ENCODE measurements around the gene NHLH1.

The NHLH1 gene

GRCh38 chr1:160366731-160367515, at the start of gene NHLH1:
NHLH1 (plus strand) TSS chr1:160367071; CDS start chr1:160370732, 3,661 bp downstream.
- no peak for DNase-seq

- no peak for DNase-seq
Observed at GRCh38 chr1:160322831-160323230, 44.0 kb upstream of the NHLH1 start.

- DNase-seq, result peak; percentile 90
Observed at GRCh38 chr1:160325252-160325651, 41.6 kb upstream of the NHLH1 start.

DNA sequence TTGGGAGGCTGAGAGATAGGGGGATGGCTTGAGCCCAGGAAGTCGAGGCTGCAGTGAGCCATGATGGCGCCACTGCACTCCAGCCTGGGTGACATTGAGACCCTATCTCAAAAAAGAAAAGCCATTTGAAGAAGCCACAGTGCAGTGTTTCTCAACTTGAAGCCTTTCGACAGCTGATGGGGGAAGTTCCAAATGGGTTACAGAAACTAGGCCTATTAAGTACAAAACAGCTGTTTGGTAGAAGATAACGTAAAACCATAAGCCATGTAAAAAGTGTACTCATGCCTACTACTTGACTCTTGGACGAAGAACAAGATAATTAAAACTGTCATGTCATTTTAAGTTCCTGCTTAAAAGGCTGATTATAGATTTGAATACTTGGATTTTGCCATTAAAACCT, 40.5 kb upstream of the NHLH1 start:
- no peak for DNase-seq

DNA sequence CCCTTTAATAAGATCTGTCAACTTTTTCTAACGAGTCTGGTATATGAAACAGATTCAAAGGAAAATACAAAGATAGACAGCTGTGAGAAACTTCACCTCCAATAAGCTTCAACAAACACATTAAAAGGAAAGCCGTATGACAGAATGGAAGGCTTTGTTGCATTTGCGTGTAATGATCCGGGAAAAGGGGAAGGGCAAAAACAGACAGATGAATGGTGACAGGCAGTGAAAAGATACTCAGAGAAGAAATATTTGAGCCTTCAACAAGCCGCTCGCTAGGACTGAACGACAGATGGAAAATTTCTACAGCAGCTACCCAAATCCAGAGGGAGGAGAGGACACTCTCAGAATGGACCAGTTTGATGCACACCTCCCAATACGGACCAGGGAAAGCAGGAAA, 38.7 kb upstream of the NHLH1 start:
- DNase-seq, result no peak

GRCh38 chr1:160330119-160330518, 36.8 kb upstream of the NHLH1 start:
- DNase-seq, result no peak

DNA sequence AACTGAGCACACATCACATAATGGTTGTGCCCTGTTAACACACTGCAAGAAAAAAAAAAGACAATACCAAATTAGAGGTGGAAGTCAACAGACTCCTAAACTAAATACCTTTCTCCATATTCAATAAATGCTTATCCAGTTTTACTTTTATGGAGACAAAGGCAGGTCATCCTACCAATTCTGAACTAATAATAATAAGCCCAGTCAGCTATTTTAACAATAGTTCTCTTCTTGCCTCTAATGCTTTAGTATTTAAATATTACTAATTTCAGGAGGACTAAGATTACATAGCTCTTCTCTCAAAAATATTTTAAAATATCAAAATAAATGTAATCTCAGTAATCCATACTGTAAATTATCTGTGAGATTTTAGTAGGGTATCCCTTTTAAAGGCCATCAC, 34.4 kb upstream of the NHLH1 start:
- no peak for DNase-seq

GRCh38 chr1:160338580-160338979, 28.3 kb upstream of the NHLH1 start:
- DNase-seq, result no peak

- DNase-seq, result no peak
Observed at GRCh38 chr1:160340146-160340545, 26.7 kb upstream of the NHLH1 start.

GRCh38 chr1:160340866-160341265, 26.0 kb upstream of the NHLH1 start:
- no peak for DNase-seq

GRCh38 chr1:160342526-160342925, 24.3 kb upstream of the NHLH1 start:
- no peak for DNase-seq

GRCh38 chr1:160342953-160343869, 23.7 kb upstream of the NHLH1 start, which contains the start of the genes COPA and NCSTN:
COPA (minus strand) TSS chr1:160343250; CDS start chr1:160343170, 80 bp downstream.
NCSTN (plus strand) TSS chr1:160343383; CDS start chr1:160343397, 14 bp downstream.
- peak; percentile 92 for DNase-seq

- DNase-seq, result no peak
Observed at GRCh38 chr1:160344241-160344640, 22.6 kb upstream of the NHLH1 start.

DNA sequence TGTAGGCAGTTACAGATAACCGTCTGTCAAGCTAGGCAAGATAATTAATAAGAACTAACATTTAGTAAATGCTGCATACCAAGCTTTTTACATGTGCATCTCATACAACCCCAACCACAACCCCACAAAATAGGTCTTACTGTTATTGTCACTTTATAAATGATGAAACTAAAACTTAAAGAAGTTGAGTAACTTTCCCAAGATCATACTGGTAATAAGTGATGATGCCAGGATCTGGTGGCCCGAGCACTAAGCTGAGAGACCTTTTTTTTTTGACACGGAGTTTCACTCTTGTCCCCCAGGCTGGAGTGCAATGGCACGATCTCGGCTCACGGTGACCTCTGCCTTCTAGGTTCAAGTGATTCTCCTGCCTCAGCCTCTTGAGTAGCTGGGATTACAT, 21.9 kb upstream of the NHLH1 start:
- DNase-seq, result no peak

GRCh38 chr1:160346463-160346862, 20.4 kb upstream of the NHLH1 start:
- no peak for DNase-seq

- no peak for DNase-seq
Observed at GRCh38 chr1:160346958-160347357, 19.9 kb upstream of the NHLH1 start.

DNA sequence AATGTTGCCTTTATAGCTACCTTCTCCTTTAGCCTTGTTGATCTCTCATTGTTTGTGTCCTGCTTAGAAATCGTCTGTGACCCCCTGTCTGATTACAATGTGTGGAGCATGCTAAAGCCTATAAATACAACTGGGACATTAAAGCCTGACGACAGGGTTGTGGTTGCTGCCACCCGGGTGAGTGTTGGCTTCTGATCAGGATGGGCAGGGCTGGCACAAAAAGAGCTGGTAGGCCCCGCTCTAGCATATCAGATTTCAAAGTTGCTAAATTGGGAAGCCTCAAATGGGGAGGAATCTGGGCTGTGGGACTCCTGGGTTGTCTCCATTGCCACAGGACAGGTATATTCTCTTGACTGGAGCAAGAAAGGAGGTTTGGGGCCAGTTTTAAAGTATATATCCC, 15.2 kb upstream of the NHLH1 start:
- no peak for DNase-seq

GRCh38 chr1:160352555-160352954, 14.3 kb upstream of the NHLH1 start:
- DNase-seq, result no peak

GRCh38 chr1:160353223-160353622, 13.6 kb upstream of the NHLH1 start:
- DNase-seq, result no peak

GRCh38 chr1:160354388-160354985, 12.4 kb upstream of the NHLH1 start:
- no peak for DNase-seq

DNA sequence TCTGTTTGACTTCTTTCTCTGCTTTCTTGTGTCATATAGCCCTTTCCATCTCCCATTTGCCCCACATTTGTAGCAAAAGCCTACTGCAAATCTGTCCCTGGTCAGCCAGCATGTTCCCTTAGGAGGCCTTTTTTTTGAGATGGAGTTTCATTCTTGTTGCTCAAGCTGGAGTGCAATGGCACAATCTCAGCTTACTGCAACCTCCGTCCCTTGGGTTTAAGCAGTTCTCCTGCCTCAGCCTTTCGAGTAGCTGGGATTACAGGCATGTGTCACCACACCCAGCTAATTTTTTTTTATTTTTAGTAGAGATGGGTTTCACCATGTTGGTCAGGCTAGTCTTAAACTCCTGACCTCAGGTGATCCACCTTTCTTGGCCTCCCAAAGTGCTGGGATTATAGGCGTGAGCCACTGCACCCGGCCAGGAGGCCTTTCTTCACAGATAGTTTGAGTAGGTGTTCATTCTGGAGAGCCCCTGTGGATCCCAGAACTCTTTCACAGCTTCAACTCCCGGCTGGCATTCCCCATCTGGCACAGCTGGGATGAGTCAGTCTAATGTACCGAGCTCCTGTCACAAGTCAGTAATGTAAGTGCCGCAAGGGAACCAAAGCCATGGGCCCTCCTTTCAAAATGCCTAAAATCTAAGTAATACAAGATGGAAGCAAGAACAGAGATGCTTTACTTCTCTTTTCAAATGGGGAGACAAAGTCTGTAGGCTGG, 9.4 kb upstream of the NHLH1 start:
- no peak for DNase-seq

GRCh38 chr1:160358073-160358472, 8.8 kb upstream of the NHLH1 start:
- DNase-seq, result no peak
